ENCODE results near the gene IRF2BPL.

DNA sequence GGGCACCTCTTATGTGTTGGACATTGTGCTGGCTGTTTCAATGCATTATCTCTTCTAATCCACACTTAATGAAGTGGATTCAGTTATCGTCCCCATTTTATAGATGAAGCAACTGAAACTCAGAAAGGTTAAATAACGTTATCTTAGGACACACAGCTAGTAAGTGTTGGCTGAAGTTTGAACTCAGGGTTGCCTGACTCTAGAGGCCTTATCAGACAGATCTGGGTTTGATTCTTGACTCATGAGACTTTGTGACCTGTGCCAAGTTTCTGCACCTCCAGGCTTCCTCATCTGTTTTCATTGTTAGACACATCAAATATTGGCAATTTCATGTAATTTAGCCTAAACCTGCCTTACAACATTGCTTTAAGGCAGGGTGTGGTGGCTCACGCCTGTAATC lies 18.2 kb upstream of the IRF2BPL start:
- no peak for TF ChIP-seq EZH2 (IDR thresholded peaks at IDR 0.05; ENCODE audit: insufficient read depth, poor library complexity, severe bottlenecking)
- TF ChIP-seq EZH2phosphoT487 (IDR thresholded peaks at IDR 0.05; ENCODE audit: insufficient read depth, low read depth), result no peak

Data from GM23248 (cell line).